ENCODE measurements around the gene TMEM37.

TMEM37 gene

DNA sequence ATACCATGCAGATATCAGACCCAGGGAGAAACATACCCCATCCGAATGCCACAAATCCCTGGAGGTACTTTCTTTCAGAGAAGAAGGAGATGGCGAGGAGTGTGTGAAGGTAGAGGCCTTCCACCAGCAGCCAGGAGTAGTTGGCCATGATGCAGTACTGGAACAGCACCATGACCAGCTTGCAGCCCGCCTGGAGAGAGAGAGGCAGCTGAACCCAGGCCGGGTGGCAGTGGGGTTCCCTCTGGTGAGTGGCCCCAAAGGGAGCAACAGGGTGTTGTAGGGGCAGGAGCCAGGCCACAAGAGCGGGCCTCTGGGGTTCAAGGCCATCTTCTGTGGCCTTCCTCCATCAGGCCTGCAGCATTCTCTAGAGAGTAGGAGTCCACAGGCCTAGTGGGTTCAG lies 30.2 kb downstream of the TMEM37 start:
- DNase-seq = no peak

- no peak for DNase-seq
These were observed 30.9 kb downstream of the TMEM37 start for GRCh38 chr2:119462574-119462973.

DNA sequence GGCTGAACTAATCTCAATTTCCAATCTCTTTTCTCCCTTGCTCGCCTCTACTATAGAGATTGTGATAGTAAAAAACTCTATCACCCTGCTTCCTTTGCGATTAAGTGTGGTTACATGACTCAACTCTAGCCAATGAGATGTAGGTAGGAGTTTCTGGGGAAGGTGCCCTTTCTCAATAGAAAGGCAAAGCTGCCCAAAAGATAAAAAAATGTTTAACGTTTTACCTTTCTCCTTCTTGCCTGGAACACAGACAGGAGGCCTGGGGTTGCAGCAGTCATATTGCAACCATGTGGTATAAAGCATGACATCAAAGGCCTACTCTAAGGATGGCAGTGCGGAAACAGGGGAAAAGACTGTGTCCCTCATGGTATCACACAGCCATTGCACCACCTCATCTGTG lies 31.5 kb downstream of the TMEM37 start:
- DNase-seq = no peak

GRCh38 chr2:119463990-119464389 lies 32.3 kb downstream of the TMEM37 start:
- DNase-seq = no peak

GRCh38 chr2:119464981-119465380 lies 33.3 kb downstream of the TMEM37 start:
- DNase-seq = no peak

- DNase-seq = no peak
These were observed 34.0 kb downstream of the TMEM37 start for GRCh38 chr2:119465687-119466086.

- DNase-seq = no peak
These were observed 34.7 kb downstream of the TMEM37 start for GRCh38 chr2:119466373-119466772.

DNA sequence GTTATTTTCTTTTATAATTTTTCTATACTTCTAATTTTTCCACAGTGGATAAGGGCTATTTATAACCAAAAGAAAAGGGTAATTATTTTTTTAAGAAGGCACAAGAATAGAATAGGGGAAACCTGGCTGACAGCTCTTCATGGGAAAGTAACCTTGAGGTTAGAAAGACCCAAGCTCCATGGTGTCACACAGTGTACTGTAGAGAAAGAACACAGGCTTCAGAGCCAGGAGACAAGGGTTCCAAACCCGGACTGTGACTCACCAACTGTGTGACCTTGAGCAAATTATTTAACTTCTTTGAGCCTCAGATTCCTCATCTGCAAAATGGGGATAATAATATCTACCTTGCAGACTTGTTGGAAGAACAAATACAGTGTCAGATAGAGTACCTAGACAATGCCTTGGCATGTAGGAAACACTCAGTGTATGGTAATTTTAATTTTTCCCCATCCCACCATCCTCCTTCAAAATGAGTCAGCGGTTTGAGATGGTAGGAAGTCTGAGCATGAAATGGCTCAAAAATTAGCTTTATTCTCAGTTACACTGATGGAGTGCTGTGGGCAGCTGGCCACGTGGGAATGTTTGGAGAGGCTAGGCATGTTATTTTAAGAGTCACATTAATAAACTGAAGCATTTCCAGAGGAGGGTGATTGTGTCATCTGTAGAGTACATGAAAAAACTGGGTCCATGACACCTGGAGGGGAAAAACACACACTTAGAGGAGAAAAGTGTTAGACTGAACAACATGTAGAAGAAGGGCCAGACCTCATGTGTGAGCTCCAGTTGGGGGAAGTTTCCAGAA lies 36.7 kb downstream of the TMEM37 start:
- no peak for DNase-seq

DNA sequence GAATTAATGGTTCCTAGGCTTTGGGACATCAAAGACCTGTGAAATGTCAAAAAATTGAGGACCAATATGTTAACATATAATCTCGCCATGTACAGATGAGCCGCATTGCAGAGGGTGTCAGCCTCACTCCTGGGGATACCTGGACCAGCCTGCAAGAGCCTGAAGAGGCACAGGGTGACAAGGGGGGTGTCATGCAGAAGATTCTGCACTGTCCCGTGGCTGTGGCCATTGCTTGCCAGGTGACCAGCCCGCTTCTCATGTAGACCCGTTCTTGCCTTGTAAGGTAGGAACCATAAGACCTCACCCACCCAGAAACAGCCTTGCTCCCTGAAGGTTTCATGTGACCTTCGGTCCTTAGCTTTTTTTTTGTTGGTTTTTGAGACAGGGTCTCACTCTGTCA lies 37.5 kb downstream of the TMEM37 start:
- no peak for DNase-seq

GRCh38 chr2:119469661-119470297 lies 38.1 kb downstream of the TMEM37 start:
- peak; percentile 15 for DNase-seq

- DNase-seq = no peak
These were observed 41.1 kb downstream of the TMEM37 start for GRCh38 chr2:119472749-119473148.

DNA sequence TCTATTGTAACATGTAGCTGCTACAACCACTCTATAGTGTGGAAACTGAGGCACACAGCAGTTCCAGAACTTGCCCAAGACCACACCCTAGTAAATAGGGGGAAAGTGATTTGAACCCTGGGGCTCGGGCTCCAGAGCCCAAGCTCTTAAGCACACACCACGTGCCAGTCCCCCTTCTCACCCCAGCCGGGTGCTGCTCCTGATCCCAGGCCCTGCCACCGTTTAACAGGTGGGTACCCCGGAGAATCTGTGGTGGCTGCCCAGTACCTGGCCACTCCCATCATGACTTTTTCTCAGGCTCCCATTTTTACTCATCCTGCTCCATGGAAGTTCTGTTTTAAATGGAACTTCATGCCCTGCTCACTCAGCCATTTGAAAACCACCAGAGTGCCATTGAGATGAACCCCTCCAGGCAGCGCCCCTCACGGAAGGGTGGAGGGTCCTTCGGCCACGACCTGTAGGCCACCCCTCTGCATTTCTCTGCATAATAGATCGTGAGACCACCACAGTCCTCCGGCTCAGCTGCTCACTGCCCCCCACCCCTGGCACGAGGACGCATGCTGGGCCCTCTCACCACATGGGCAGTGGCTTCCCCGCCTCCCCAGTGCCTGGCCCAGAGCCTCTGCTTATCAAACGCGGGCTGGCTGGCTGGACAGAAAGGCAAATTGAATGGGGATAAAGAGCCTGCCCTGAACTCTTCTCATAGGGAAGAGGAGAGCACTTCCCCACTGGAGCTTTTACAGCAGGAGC lies 42.1 kb downstream of the TMEM37 start:
- DNase-seq = no peak

DNA sequence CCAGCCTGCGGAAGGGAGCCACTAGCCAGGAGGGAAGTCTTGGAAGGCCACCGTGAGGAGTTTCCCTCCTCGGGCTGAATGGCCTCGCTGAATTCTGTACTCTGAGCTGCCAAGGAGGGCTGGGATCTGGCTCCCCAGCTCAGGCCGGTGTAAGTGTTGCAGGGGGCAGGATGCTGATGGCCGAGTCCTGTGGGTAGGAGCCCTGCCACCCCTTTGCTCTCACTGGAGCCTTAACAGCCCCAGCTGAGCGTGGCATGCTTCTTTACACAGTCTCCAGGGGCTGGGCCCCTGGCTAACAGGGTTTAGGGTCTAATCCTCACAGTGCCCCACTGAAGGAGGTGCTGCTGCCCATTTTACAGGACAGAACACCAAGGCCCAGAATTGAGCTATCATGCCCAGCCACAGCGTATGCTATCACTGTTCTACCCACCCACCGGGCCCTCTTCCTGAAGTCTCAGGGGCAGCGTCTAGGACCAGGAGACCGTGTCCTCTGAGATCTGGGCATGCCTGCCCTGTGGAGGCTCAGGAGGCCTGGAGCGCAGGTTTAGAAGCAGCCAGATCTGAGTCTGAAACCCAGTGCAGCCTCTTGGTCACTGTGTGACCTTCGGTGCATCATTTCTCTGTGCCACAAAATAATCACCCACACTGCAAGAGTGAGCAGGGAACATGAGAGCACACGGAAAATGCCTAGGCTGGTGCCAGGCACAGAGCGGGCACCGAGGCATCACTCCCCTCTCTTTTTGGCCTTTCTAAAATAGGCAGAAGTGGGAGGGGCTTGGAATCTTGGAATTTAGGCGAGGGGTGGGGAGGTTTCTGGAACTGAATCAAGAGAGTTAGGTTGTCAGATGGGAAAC lies 42.9 kb downstream of the TMEM37 start:
- DNase-seq = no peak

DNA sequence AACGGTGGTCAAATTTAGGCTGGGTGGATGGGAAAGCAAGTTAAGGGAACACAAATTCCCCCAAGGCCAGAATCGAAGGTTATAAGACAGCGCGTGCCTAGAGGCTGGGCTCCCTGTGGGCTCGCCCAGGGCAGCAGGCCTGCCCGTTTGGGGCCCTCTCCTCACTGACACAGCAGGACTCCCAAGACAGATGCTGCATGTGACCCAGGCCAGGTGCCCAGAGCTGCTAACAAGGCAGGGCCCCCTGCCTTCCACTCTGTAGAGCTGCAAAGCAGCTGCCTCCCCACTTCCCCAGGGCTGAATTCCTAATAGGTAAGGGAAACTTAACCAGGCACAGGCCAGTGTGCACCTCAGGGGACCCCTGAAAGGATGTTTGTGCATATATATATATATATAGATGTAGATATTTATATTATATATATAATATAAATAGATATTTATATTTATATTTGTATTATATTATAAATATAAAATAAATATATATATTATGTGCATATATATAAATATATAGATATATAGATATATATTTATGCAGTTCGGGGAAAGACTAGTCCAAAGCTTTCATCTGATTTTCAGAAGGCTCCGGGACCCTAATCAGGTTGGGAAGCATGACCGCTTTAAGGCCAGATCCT lies 43.7 kb downstream of the TMEM37 start:
- no peak for DNase-seq

DNA sequence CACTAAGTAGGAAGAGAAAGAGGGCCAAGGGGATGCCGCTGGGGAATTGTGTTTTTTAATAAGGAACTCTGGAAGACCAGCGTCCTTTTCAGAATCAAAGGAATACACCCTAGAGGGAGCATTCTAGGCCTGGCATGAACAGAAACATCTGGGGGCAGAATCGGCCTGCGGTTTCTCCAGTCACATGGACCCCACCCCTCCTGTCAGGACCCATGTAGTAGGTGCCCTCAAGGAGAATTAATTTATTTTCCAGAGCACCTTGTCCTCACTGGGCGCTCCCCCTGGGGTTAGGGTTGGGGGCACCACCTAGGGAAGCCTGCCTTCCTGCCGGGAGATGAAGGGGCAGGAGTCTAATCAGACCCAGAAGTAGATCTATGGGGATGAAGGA lies 44.2 kb downstream of the TMEM37 start:
- DNase-seq = no peak

DNA sequence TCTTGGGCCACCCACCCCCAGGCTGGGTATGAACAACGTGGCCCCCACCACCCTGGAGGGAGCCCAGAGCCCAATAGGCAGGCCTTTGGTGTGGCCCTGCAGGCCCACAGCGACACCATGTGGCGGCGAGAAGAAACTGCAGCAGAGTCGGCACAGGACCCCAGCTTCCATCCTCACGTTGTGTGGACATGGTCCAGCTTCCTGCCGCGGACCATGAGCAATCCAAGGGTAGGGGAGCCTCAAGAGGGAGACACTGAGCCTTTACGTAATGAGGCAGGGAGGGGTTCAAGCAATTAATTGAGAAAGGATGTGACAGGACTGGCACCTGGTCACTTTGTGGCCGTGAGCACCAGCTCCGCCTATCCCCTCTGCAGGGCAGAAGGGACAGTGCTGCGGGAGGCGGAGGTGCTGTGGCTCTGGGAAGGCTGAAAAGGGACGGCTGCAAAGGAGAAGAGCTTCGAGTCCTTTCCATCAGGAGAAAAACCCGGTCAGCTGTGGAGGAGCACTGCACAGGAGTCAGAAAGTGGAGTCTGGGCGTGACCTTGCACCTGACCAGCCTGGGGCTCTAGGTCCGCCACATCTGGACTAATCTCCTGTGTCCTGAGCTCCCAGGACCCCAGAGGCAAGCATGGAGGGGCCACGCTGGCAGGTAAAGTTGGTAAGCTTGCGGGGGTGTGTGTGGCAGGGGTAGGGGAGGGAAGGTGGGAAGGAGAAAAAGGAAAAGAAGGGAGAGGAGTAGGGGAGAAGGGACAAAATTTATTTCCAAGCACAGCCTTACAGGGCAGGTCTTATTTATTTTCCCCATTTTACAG lies 44.9 kb downstream of the TMEM37 start:
- no peak for DNase-seq

- no peak for DNase-seq
These were observed 45.5 kb downstream of the TMEM37 start for GRCh38 chr2:119477113-119477505.

GRCh38 chr2:119478188-119478977 lies 46.7 kb downstream of the TMEM37 start:
- DNase-seq = no peak

- DNase-seq = no peak
These were observed 47.3 kb downstream of the TMEM37 start for GRCh38 chr2:119478978-119479295.

GRCh38 chr2:119480184-119480583 lies 48.5 kb downstream of the TMEM37 start:
- no peak for DNase-seq

DNA sequence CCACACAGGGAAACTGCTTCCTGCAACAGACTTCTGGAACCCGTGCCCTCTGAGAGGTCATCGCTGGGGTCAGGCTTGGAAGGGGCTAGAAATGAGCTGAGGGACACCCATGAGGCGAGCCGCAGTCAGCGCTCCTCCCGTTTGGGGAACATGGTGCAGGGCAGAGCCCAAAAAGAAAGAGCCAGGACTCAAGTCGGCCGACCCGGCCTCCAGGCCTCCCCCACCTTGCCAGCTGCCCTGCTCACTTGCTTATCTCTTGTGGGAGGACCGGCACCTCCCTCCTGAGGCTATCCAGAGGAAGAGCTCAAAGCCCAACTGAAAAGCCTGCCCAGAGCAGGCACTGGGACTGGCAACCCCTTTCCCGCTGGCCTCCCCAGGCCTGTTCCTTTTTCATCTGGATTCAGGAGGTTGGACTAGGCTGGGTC lies 49.1 kb downstream of the TMEM37 start:
- DNase-seq = no peak
